Fibroblast of mammary gland (primary cell): ENCODE measurements around the gene RASGEF1C.

Source experiments
- DNase-seq: peaks from one replicate; pipeline ENCODE4 v3.0.0-alpha.2; 2010; ENCODE audit warnings: low read depth
- H3K4me3 ChIP-seq: 2 replicates; pipeline ENCODE4 v1.5.1; 2011; ENCODE audit warnings: low read depth, mild to moderate bottlenecking, low read length, moderate library complexity; ENCODE audit not compliant: control insufficient read depth
- TF ChIP-seq, protein P1 (sequence below): conservative IDR thresholded peaks from 2 replicates; pipeline ENCODE4 v1.5.1; 2011; ENCODE audit warnings: low read depth, low read length, inconsistent platforms; ENCODE audit not compliant: control insufficient read depth, insufficient read depth

RASGEF1C gene

DNA sequence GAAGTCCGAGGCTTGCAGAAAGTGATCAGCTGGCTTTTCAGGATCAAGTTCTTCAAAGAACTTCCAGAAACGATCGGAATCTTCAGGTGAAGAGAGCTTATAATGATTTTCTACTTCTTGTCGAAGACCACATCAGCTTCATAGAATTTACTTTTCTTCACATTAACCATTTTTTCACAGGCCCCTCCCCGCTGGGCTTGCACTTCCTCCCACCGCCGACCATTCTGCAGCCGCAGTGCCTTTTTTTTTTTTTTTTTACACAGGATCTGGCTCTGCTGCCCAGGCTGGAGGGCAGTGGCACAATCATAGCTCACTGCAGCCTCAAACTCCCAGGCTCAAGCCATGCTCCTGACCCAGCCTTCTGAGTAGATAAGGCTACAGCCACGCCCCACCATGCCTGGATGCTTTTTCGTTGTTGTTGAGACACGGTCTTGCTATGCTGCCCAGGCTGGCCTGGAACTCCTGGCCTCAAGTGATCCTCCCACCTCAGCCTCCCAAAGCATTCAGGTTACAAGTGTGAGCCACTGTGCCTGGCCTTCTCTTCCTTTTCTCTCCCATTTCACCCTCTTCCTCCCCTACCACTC, 122.1 kb downstream of the RASGEF1C start:
- no peak for DNase-seq
- TF ChIP-seq, protein P1, sequence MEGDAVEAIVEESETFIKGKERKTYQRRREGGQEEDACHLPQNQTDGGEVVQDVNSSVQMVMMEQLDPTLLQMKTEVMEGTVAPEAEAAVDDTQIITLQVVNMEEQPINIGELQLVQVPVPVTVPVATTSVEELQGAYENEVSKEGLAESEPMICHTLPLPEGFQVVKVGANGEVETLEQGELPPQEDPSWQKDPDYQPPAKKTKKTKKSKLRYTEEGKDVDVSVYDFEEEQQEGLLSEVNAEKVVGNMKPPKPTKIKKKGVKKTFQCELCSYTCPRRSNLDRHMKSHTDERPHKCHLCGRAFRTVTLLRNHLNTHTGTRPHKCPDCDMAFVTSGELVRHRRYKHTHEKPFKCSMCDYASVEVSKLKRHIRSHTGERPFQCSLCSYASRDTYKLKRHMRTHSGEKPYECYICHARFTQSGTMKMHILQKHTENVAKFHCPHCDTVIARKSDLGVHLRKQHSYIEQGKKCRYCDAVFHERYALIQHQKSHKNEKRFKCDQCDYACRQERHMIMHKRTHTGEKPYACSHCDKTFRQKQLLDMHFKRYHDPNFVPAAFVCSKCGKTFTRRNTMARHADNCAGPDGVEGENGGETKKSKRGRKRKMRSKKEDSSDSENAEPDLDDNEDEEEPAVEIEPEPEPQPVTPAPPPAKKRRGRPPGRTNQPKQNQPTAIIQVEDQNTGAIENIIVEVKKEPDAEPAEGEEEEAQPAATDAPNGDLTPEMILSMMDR: no peak
- no peak overlapping the region for H3K4me3 ChIP-seq

DNA sequence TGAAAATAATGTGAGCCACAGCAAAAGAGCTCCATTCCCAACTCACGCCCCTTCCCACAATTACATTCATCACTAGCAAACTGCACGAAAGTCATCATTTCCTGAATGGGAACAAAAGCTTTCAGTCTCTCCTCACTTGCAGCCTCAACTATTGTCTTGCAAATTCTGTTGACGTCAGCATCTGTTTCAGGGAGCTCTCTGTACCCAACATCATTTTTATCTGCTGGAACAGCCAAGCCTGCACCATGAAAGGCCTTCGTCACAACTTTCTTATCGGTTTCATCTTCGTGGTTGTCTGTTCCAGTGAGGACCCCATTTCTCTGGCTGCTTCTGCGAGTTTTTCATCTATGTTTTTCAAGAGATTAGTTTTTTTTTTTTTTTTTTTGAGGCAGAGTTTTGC, 123.2 kb downstream of the RASGEF1C start:
- no peak for DNase-seq
- TF ChIP-seq, protein P1: no peak
- H3K4me3 ChIP-seq: no peak overlapping the region

GRCh38 chr5:180084638-180085561, 124.1 kb downstream of the RASGEF1C start:
- no peak for DNase-seq
- TF ChIP-seq, protein P1: no peak
- H3K4me3 ChIP-seq: no peak overlapping the region

GRCh38 chr5:180083529-180084060, 125.4 kb downstream of the RASGEF1C start:
- TF ChIP-seq, protein P1: no peak
- no peak for DNase-seq
- no peak overlapping the region for H3K4me3 ChIP-seq

GRCh38 chr5:180082633-180083420, 126.2 kb downstream of the RASGEF1C start:
- no peak overlapping the region for H3K4me3 ChIP-seq
- no peak for DNase-seq
- TF ChIP-seq, protein P1: no peak

GRCh38 chr5:180081481-180081880, 127.5 kb downstream of the RASGEF1C start:
- no peak for DNase-seq
- H3K4me3 ChIP-seq: no peak overlapping the region
- TF ChIP-seq, protein P1: no peak
